NCI-H187 (cell line): Measurements from ENCODE around the gene WIZ.
"Not testable (repeated sequence)": the region's sequence is repeated elsewhere in the genome, so short reads cannot be mapped to it uniquely, and the experiment has no call there.

Experiments used
- DNase-seq, 2 experiments: peaks; one replicate each; lab custom pipeline; 2025; lab: John Stamatoyannopoulos, UW

The WIZ gene

GRCh38 chr19:15429825-15430467, 19.8 kb downstream of the WIZ start:
- DNase-seq: no peak

- DNase-seq: no peak
Observed at GRCh38 chr19:15428956-15429824, 20.6 kb downstream of the WIZ start.

- no peak for DNase-seq
Observed at GRCh38 chr19:15427991-15428471, 21.7 kb downstream of the WIZ start.

GRCh38 chr19:15427350-15427700, 22.4 kb downstream of the WIZ start:
- DNase-seq: no peak

- DNase-seq: no peak
Observed at GRCh38 chr19:15426485-15427349, 23.0 kb downstream of the WIZ start.

GRCh38 chr19:15425321-15425950, 24.3 kb downstream of the WIZ start:
- no peak for DNase-seq

GRCh38 chr19:15424692-15425272, 25.0 kb downstream of the WIZ start:
- DNase-seq: no peak

GRCh38 chr19:15424121-15424520, 25.6 kb downstream of the WIZ start:
- DNase-seq: no peak

GRCh38 chr19:15423130-15423529, 26.6 kb downstream of the WIZ start:
- no peak for DNase-seq

- no peak for DNase-seq
Observed at GRCh38 chr19:15422296-15423075, 27.3 kb downstream of the WIZ start.

GRCh38 chr19:15421721-15422260, 28.0 kb downstream of the WIZ start:
- no peak for DNase-seq

GRCh38 chr19:15421136-15421695, 28.5 kb downstream of the WIZ start:
- DNase-seq: no peak

GRCh38 chr19:15419413-15420025, 30.2 kb downstream of the WIZ start:
- no peak for DNase-seq

- peak; percentile 91 to 92 for DNase-seq
Observed at GRCh38 chr19:15418579-15419412, 31.0 kb downstream of the WIZ start, which contains the start of gene AKAP8L. AKAP8L (minus strand) TSS chr19:15418988; CDS start chr19:15418923, 65 bp downstream.

GRCh38 chr19:15418231-15418578, 31.6 kb downstream of the WIZ start:
- no peak for DNase-seq

- DNase-seq: no peak
Observed at GRCh38 chr19:15417699-15418098, 32.1 kb downstream of the WIZ start.

- no peak for DNase-seq
Observed at GRCh38 chr19:15412832-15413231, 36.9 kb downstream of the WIZ start.

GRCh38 chr19:15411351-15411750, 38.4 kb downstream of the WIZ start:
- DNase-seq: not testable (repeated sequence)

GRCh38 chr19:15404780-15405211, 45.0 kb downstream of the WIZ start:
- DNase-seq: no peak
